ENCODE data around the gene DMTF1. TPM values are rescaled to one million over a fixed set of nuclear protein-coding genes. Genes with fewer than 3 reads are reported as not detected.

Gene DMTF1
- total and polyA plus RNA-seq, 2 of the 8 experiments (the other 6 are each of a cell fraction or from before 2014, with no cell fraction given): 86.0 to 115 TPM

GRCh38 chr7:87116315-87116714 lies 35.9 kb upstream of the DMTF1 start (continued):
- TF ChIP-seq CHD7 (IDR thresholded peaks at IDR 0.05; ENCODE audit: insufficient replicate concordance, low read length): no peak
